ENCODE measurements around the gene NPC1.

GRCh38 chr18:23545247-23545789, 41.0 kb downstream of the NPC1 start:
- TF ChIP-seq CTCF (IDR thresholded peaks at IDR 0.05) (no peak), POLR2A (IDR thresholded peaks at IDR 0.05) (no peak)

Data from esophagus squamous epithelium (tissue), 4 donors.